Caco-2 (cell line): ENCODE measurements around the gene RORC. TPM values are rescaled to one million over a fixed set of nuclear protein-coding genes. Genes with fewer than 3 reads are reported as not detected.

Source experiments
- BruUV-seq: library from RNA; stranded (reverse); fragments of 400-500 nt; replicated peaks from 2 replicates; lab custom pipeline; 2021; lab: Mats Ljungman, UMichigan
- CTCF ChIA-PET: fragments of 300-600 bp; sonication (Branson Sonifier 250); formaldehyde crosslinking; loops from one replicate; lab custom pipeline; 2022; ENCODE audit warnings: antibody characterized with exemption; lab: Charles Lee
- POLR2A ChIA-PET: fragments of 300-600 bp; sonication (Branson Sonifier 250); formaldehyde crosslinking; loops from one replicate; lab custom pipeline; 2022; ENCODE audit warnings: antibody characterized with exemption; lab: Charles Lee
- DNase-seq, 2 experiments: peaks; one replicate each; pipeline versions ENCODE4 v3.0.0 to v3.0.0-alpha.2; 2020 to 2022
- H3K27me3 ChIP-seq: replicated peaks from 2 replicates; pipeline ENCODE4 v1.6.0; 2011; ENCODE audit warnings: low read length; ENCODE audit not compliant: control insufficient read depth, insufficient read depth
- H3K36me3 ChIP-seq: 2 replicates; pipeline ENCODE4 v1.5.1; 2011; ENCODE audit warnings: low read length; ENCODE audit not compliant: control insufficient read depth, insufficient read depth
- H3K4me1 ChIP-seq: fragments of 250-450 bp; sonication (Bioruptor Pico); 2 replicates; pipeline ENCODE4 v1.5.1; 2020; ENCODE audit warnings: mild to moderate bottlenecking
- H3K4me3 ChIP-seq: 2 replicates; pipeline ENCODE4 v1.5.1; 2011; ENCODE audit warnings: low read depth, mild to moderate bottlenecking, control low read depth, low read length
- H3K9me3 ChIP-seq: fragments of 250-450 bp; sonication (Bioruptor Pico); 2 replicates; pipeline ENCODE4 v1.5.1; 2020; ENCODE audit warnings: mild to moderate bottlenecking, moderate library complexity
- H3K27ac Mint-ChIP-seq: one replicate; pipeline ENCODE4 v1.8.0; 2022; ENCODE audit warnings: mixed read lengths; ENCODE audit not compliant: unreplicated experiment
- H3K27me3 Mint-ChIP-seq: one replicate; pipeline ENCODE4 v1.8.0; 2022; ENCODE audit warnings: mixed read lengths; ENCODE audit not compliant: insufficient read depth, unreplicated experiment
- H3K36me3 Mint-ChIP-seq: one replicate; pipeline ENCODE4 v1.8.0; 2022; ENCODE audit warnings: mild to moderate bottlenecking, mixed read lengths; ENCODE audit not compliant: insufficient read depth, unreplicated experiment
- H3K4me1 Mint-ChIP-seq: one replicate; pipeline ENCODE4 v1.8.0; 2022; ENCODE audit warnings: low read depth, mixed read lengths; ENCODE audit not compliant: unreplicated experiment
- H3K4me3 Mint-ChIP-seq: one replicate; pipeline ENCODE4 v1.8.0; 2022; ENCODE audit warnings: mild to moderate bottlenecking, moderate library complexity, mixed read lengths; ENCODE audit not compliant: unreplicated experiment
- H3K9me3 Mint-ChIP-seq: one replicate; pipeline ENCODE4 v1.8.0; 2022; ENCODE audit warnings: mixed read lengths; ENCODE audit not compliant: unreplicated experiment
- intact Hi-C: fragments of 100-400 bp; cut with micrococcal nuclease; formaldehyde crosslinking; loops from one replicate; pipeline ENCODE4 v1.10.0; 2022; ENCODE audit not compliant: unreplicated experiment
- total RNA-seq: library from RNA; stranded (reverse); gene quantifications from 2 replicates; pipeline ENCODE4 v1.2.3, GENCODE V29; 2022
- TF ChIP-seq, protein P1 (sequence below), 2 experiments: fragments of 200-600 bp in 1 of 2; IDR thresholded peaks; 1 replicate in 1 of 2; 2 replicates in 1 of 2; pipeline versions ENCODE4 v1.5.1 to v1.8.0; 2011 to 2022; ENCODE audit warnings: antibody characterized with exemption in 1 of 2, control low read depth in 1 of 2, inconsistent platforms in 1 of 2, low read depth in 1 of 2, low read length in 1 of 2, mild to moderate bottlenecking in 1 of 2, moderate library complexity in 1 of 2; ENCODE audit not compliant: insufficient read depth in 1 of 2, severe bottlenecking in 1 of 2, unreplicated experiment in 1 of 2

The RORC gene
- total RNA-seq, 1 experiment from 2014 or later, result not detected

- H3K36me3 Mint-ChIP-seq, result no peaks in the 10 kb centered on the region
- Histone ChIP-seq H3K4me3 (no peak overlapping the region), H3K4me1 (no peaks in the 10 kb centered on the region), H3K36me3 (no peaks in the 10 kb centered on the region), H3K9me3 (no peaks in the 10 kb centered on the region), H3K27me3 (no peaks in the 10 kb centered on the region)
- no TSS peak for BruUV-seq
- H3K4me3 Mint-ChIP-seq, result no peak overlapping the region
- no peaks in the 10 kb centered on the region for H3K4me1 Mint-ChIP-seq
- DNase-seq, result no peak
- peaks cover 2% of the 10 kb centered on the region for H3K27me3 Mint-ChIP-seq
- TF ChIP-seq, protein P1, sequence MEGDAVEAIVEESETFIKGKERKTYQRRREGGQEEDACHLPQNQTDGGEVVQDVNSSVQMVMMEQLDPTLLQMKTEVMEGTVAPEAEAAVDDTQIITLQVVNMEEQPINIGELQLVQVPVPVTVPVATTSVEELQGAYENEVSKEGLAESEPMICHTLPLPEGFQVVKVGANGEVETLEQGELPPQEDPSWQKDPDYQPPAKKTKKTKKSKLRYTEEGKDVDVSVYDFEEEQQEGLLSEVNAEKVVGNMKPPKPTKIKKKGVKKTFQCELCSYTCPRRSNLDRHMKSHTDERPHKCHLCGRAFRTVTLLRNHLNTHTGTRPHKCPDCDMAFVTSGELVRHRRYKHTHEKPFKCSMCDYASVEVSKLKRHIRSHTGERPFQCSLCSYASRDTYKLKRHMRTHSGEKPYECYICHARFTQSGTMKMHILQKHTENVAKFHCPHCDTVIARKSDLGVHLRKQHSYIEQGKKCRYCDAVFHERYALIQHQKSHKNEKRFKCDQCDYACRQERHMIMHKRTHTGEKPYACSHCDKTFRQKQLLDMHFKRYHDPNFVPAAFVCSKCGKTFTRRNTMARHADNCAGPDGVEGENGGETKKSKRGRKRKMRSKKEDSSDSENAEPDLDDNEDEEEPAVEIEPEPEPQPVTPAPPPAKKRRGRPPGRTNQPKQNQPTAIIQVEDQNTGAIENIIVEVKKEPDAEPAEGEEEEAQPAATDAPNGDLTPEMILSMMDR (IDR thresholded peaks at IDR 0.05; ENCODE audit: insufficient read depth in 1 of 2, low read depth in 1 of 2, low read length in 1 of 2, severe bottlenecking in 1 of 2, unreplicated experiment in 1 of 2), result no peak
- ChIA-PET CTCF (no interaction called here), POLR2A (no interaction called here)
- H3K9me3 Mint-ChIP-seq, result no peaks in the 10 kb centered on the region
- intact Hi-C loops, result no loop called here
- no peak overlapping the region for H3K27ac Mint-ChIP-seq
Measured at GRCh38 chr1:151798571-151798970, 33.0 kb downstream of the RORC start.

GRCh38 chr1:151790940-151791651 lies 40.5 kb downstream of the RORC start:
- H3K9me3 ChIP-seq, result no peaks in the 10 kb centered on the region
- no peaks in the 10 kb centered on the region for H3K4me1 ChIP-seq
- Mint-ChIP-seq H3K4me3 (peak overlapping the region; percentile 88), H3K27ac (peak overlapping the region; percentile 57), H3K9me3 (no peaks in the 10 kb centered on the region), H3K36me3 (peaks cover 7% of the 10 kb centered on the region), H3K4me1 (no peaks in the 10 kb centered on the region), H3K27me3 (no peaks in the 10 kb centered on the region)
- intact Hi-C loops, result loop anchor here (5.0 kb wide), 1 partner anchor 46 kb away; the partner anchor contains the start of gene C2CD4D
- BruUV-seq, result TSS peak; percentile 82
- TF ChIP-seq, protein P1 (IDR thresholded peaks at IDR 0.05; ENCODE audit: insufficient read depth in 1 of 2, low read depth in 1 of 2, low read length in 1 of 2, severe bottlenecking in 1 of 2, unreplicated experiment in 1 of 2), result no peak
- peak overlapping the region; percentile 76 for H3K4me3 ChIP-seq
- ChIA-PET CTCF (no interaction called here), POLR2A (no interaction called here)
- no peaks in the 10 kb centered on the region for H3K27me3 ChIP-seq
- H3K36me3 ChIP-seq, result no peaks in the 10 kb centered on the region
- peak; percentile 40 to 51 for DNase-seq

DNA sequence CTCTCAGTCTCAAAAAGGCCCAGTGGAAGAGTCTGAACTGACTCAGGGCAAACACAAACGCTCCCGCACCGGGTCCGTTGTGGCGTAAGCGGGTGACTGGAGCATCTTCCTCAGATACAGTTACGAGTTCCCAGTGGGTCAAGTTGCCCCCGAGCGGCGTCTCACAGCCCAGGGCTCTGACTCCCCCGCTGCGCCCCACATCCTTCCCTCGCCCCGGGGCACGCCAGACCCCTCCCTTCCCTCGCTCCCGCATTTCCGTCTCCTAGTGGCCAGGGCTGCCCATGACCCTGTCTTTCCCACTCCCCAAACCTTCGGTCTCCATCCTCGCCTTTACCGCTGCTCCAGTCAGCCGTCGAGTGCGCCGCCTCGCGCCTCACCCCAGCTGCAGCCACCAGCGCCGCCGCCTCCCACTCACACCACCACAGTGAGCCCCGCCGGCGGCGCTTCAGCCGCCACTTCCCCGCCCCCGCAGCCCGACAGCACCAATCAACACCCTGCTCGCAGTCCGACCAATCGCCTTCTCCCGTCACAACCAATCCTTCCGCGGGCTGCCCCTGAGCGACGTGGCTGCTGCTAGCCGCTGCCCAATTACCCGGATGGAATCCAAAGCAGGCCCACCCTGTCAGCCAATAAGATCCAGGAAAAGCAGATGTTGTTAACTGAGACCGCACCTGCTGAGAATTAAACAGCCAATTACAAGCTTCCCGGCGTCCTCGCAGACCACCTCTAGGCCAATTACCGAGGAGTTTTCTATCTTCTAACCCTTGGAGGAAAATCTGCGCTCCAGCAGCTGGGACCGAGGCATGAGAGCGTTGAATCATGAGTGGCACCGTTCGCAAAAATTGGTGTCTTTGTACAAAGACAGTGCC lies 41.3 kb downstream of the RORC start, which contains the start of gene TDRKH:
TSS of gene TDRKH (minus strand) at position 430 of the 869 bp plus-strand sequence. CDS start 7,478 bp downstream, outside the sequence.
- Mint-ChIP-seq H3K9me3 (no peaks in the 10 kb centered on the region), H3K27ac (peak within 1 kb of the TSS; percentile 57), H3K27me3 (no peaks in the 10 kb centered on the region), H3K36me3 (peaks cover 7% of the 10 kb centered on the region), H3K4me1 (no peaks in the 10 kb centered on the region), H3K4me3 (peak within 1 kb of the TSS; percentile 88)
- H3K9me3 ChIP-seq, result no peaks in the 10 kb centered on the region
- CTCF ChIA-PET, result interaction anchor here (1.2 kb wide), 1 partner anchor 55 kb away, joined by 3 read pairs; no protein-coding TSS in a partner anchor
- no TSS peak for BruUV-seq
- peak within 1 kb of the TSS; percentile 76 for H3K4me3 ChIP-seq
- intact Hi-C loops, result loop anchor here (5.0 kb wide), 1 partner anchor 47 kb away; the partner anchor contains the start of gene C2CD4D
- no peaks in the 10 kb centered on the region for H3K36me3 ChIP-seq
- TF ChIP-seq, protein P1 (IDR thresholded peaks at IDR 0.05; ENCODE audit: insufficient read depth in 1 of 2, low read depth in 1 of 2, low read length in 1 of 2, severe bottlenecking in 1 of 2, unreplicated experiment in 1 of 2), result peak; percentile 20 to 41
- no peaks in the 10 kb centered on the region for H3K4me1 ChIP-seq
- DNase-seq, result peak; percentile 99
- POLR2A ChIA-PET, result no interaction called here
- no peaks in the 10 kb centered on the region for H3K27me3 ChIP-seq
